HG02763 (cell line): ENCODE data around the gene PRKCA.
"Not testable (repeated sequence)": the region's sequence is repeated elsewhere in the genome, so short reads cannot be mapped to it uniquely, and the experiment has no call there.

Experiments
- ATAC-seq: cut with Tn5 transposase; IDR thresholded peaks from one replicate; pipeline ENCODE4 v1.9.1; 2021; ENCODE audit warnings: mild to moderate bottlenecking, moderate library complexity; ENCODE audit not compliant: unreplicated experiment

The PRKCA gene

DNA sequence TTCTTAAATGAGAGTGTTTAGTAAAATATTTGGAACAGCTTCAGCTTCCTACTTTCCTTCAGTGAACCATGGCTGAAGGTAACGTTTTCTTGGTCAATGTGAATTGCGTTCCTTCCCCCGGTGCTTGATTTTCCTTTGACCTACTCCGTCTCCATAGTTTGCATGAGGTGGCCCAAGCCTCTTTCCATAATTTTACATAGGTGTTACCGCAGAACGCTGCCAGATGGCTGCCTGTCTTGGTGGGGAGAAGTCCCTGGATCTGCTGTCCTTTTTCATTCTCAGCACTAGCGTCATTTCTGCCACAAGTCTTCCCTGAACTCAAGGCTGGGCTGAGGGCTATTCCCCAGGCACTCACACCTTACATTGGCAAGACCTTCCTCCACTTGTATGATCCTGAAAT lies 178.4 kb downstream of the PRKCA start:
- no peak for ATAC-seq

DNA sequence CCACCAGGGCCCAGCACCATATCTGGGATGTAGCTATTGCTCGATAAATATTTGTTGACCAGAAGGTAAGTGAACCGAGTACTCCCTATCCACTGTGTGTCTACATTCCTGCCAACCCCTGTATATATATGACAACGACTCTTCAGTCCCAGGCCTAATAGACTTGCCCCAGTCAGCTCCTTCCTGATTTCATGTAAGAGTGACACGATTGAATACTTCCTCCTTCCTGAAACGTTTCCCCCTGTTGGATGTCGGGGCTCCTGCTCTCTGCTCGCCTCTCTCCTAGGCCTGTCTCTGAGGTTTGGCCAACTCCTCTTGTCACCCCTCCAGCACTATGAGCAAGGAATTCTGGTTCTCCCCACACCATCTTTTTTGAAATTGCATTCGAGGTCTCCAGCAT lies 178.9 kb downstream of the PRKCA start:
- no peak for ATAC-seq

DNA sequence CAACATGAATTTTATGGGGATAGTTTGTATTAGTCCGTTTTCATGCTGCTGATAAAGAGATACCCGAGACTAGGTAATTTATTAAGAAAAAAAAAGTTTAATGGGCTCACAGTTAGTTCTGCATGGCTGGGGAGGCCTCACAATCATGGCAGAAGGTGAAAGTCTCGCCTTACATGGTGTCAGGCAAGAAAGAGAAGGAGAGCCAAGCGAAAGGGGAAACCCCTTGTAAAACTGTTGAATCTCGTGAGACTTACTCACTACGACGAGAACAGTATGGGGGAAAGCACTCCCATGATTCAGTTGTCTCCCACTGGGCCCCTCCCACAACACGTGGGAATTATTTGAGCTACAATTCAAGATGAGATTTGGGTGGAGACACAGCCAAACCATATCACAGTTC lies 181.5 kb downstream of the PRKCA start:
- ATAC-seq: no peak

DNA sequence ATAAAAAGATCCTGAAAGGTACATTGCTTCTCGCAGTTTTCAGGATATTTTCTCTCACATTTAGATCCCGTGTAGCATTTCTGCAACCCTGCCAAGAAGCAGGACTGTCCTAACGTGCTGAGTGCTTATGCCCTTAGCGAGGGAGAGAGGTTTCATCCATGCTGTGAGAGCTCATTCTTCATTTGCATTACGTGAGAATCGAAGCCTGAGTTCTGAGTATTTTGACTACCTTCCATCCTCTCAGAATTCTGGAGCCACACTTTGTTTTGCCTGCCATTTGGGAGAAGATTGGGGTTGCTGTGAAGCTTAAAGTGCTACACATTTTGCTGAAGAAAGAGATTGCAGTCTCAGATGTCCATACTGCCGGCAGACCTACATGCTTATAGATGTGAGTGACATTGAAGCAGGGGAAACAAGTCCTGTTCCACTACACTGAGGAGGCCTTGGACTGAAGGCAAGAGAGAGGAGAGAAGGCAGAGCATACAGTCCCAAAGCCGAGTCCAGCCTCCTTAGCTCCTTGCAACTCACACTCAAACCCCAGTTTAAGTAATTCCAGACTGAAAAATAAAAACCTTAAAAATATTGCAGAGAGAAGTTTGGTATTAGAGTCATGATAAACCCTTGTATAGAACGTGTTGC lies 183.0 kb downstream of the PRKCA start:
- ATAC-seq: no peak

DNA sequence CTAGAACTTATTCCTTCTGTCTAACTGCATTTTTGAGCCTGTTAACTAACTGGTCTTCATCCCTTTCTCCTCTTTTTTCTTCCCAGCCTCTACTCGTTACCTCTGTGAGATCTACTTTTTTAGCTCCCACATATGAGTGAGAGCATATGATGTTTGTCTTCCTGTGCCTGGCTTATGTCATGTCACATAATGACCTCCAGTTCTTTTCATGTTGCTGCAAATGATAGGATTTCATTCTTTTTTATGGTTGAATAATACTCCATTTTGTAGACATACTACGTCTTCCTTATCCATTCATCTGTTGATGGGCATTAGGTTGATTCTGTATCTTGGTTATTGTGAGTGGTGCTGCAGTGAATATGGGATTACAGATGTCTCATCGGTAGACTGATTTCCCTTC lies 184.7 kb downstream of the PRKCA start:
- no peak for ATAC-seq

DNA sequence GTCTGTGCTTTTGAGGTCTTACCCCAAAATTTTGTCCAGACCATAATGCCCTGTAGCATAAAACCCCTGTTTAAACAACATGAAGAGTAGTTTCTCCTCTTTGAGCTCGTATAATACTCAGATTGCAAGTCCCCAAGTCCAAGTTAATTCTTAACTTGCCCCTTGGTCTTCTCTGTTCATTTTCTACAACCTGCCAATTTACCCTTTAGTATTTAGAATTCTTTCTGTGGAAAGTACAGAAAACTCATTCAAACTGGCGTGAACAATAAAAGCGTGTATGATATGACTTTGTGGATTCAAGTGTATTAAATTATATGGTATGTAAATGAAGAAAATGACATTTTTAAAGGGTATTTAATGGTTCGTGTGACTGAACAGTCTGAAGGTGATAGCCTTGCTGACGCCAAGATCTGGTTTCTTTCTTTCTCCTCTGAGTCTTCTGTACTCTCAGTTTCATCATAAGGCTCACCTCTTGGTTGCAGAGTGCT lies 185.6 kb downstream of the PRKCA start:
- ATAC-seq: no peak

DNA sequence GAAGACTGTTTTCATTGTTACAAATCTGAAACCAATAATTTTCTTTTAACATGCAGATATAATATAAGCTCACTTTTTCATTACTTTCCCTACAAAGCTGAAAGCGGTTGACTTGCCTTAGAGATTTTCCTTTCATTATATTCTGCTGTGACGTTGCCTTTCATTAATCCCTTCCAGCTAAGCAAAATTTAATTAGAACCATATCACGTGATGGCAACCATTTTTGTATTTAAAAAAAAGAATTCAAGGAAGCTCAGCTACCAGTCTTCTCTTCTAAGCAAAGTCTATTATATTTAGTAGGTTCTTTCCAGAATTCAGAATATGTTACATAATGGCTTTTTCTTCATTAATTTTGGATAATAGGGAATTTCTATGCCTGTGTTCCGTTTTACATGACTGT lies 186.5 kb downstream of the PRKCA start:
- no peak for ATAC-seq

DNA sequence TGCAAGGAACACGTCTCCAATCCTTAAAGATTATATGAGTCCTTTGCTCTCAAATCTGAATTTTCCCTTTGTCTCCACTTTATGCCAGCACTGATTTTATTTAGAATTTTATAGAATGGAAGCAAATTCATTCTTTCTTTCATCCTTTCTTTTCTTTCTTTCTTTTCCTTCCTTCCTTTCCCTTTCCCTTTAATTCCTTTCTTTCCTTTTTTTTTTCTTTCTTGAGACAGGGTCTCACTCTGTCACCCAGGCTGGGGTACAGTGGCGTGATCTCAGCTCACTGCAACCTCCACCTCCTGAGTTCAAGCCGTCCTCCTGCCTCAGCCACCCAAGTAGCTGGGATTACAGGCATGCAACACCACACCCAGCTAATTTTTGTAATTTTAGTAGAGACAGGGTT lies 187.2 kb downstream of the PRKCA start:
- not testable (repeated sequence) for ATAC-seq

DNA sequence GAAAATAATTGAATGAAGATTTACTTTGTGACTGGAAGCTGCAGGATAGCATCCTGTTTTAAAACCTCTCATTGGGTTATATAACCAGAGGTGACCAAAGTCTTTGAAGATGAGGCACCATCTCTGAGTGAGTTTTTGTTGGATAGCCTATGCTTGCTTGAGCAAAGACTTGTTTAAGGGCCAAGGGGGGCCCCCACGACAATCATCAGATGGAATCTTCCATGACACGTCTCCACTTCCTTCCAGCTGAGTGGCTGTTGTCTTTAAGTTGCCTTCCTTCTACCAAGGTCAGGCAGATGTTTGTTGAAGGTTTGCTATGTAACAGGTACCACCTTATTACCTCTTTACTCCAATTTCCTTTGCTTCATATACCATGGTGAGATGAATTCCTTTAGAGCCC lies 188.8 kb downstream of the PRKCA start:
- ATAC-seq: no peak

DNA sequence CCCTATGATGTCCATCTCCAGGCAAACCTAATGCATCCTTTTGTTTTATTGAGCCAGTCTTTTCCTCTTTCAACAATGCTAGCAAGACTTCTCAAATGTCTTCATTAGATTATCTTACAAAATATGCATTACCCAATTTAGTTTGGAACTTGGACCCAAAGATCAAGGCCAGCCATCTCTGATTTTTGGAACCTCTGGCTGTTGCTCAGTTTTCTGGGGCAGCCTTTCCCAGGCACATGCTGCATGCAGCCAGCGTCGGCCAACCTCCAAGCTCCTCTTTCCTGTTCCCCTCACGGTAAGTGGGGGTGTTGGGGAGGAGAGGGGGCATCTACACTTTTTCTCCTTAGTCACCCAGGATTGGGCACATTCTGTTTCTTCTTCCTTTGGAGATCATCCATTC lies 189.3 kb downstream of the PRKCA start:
- no peak for ATAC-seq

DNA sequence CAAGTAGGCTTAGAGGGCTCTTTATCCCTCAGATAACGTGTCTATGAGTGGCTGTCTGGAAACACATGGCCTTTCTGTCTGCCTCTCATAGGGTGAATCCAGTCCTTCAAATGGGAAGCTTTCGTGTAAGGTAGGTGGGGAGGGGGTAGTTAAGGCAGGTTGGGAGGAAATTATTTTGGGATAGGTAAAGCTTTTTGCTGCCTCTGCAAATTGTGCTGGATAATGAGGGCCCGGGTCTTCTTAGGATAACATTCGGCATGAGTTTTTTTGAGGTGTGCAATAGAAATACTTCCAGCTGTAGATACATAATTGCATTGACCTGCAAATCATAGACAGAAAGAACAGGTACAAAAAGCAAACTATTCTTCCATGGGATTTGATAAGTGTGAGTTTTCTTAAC lies 189.7 kb downstream of the PRKCA start:
- ATAC-seq: no peak

DNA sequence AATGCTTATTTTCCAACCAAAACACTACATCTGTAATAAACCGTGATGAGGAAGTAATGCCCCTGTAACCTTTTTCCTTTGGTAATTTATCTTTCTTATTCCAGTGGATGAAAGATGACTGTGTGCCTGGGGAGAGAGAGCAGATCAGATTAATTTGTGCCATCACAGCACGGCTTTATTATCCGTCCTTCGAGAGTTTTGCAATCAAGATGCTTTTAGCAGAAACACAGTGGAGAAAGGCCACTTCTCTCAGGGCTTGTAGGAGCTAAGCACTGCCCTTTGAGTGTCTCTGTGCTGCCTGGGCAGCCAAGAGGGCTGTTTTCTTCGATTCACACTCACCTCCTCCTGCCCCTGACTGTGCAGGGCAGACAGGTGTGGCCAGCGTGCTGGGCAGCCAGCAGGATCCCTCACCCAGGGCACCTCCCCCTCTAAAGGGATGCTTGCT lies 190.2 kb downstream of the PRKCA start:
- no peak for ATAC-seq

DNA sequence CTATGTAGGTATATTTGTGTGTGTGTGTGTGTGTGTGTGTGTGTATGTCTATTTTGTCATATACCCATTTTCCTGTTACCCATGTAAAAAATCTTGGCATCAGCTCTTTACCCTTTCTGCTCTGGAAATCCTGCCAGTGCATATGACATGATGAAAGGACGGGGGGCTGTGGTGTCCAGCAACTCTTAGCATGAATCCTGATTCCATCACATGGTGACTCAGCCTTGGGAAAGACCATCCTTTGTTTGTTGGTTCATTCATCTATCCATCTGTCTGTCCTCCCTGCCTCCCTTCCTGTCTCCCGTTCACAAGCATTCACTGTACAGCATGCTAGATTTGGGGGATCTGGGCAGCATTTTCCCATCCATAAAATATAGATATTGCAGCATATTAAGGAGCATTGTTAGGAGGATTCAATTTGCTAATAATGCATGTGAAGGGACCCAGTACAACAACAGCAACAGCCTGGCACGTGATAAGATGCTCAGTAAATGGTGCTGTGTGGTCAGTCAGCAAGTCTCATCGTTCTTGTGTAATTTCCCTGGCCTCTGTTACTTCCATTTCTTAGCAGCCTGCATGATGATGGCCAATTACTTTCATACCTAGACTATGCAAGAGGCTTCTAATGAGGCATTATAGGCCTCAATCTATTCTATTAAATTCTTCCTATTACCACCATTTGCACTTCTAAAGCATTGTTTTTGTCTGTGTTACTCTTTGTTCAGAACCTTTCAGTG lies 191.0 kb downstream of the PRKCA start:
- ATAC-seq: no peak

DNA sequence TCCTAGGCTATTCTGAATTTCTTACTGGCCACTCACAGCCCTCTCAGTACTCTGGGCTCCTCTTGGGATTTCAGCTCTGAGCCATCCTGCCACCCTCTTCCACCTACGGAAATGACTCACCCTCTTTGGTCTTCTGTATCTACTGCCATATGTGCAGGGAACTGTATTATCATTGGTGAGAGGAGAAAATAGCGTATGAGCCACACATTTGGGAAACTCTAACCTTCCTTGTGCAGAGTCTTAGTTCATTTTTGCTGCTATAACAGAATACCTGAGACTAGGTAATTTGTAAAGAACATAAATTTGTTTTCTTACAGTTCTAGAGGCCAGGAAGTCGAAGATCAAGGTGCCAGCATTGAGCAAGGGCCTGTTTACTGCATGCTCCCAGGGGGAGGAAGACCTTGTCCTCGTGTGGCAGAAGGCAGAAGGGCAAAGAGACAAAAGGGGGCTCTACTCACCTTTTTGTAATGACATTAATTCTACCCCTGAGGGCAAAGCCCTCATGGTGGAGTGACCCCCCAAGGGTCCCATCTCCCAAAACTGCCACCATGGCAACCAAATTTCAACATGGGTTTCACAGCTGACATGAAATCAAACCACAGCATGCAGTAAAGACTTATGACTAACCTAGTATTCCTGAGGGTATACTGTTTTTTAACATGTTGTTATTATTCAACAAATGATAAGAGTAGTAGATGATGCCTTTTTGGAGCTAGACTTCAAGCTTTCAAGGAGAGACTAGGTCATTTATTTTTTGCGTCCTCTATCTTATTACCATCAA lies 191.8 kb downstream of the PRKCA start:
- no peak for ATAC-seq

DNA sequence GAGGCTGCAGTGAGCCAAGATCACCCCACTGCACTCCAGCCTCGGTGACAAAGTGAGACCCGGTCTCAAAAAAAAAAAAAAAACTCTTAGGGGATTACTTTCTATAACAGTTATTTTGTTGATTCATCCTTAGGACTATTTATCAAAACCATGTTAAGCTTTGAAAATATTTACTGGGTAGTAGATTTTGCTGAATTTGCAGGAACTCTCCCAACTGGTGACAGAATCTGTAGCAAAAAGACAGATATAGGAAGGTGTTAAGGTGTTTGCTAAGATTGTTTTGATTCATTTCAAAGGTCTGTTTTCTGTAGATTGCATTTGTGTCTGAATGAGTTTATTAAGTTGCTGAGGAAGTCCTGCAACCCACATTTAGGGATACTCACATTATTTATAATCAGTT lies 192.6 kb downstream of the PRKCA start:
- ATAC-seq: no peak

DNA sequence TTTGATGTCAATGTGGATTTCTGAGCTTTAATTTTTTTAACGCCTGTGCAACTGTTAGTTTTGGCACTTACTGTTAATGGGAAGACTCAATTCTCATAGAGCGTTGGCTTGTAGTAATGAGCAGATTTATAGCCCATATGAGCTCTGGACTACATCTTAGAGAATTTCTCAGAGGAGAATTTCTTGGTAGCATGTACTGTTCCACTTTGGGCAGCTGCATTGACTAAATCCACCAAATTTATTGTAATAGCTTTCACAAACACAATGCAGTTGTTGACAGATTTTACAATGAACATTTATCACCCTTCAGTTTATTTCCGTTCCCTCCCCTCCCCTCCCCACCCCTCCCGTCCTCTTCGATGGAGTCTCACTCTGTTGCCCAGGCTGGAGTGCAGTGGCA lies 193.9 kb downstream of the PRKCA start:
- no peak for ATAC-seq

DNA sequence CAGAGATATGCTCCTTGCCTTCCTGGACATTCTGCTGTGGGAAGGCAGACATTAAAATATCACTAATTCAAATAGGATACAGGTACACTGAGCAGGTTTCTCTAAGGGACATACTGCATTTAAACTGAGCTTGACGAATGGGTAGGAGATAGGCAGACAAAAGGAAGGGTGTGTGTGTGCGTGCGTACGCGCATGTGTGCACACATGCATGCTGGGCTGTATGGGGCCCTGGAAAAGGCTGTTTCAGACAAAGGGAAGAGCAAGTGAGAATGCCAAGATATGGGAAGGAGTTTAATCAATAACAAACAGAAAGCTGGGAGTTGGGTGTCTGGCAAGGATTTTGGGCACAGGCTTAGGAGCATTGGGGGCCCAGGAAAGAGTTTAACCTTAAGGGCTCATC lies 196.2 kb downstream of the PRKCA start:
- ATAC-seq: no peak

DNA sequence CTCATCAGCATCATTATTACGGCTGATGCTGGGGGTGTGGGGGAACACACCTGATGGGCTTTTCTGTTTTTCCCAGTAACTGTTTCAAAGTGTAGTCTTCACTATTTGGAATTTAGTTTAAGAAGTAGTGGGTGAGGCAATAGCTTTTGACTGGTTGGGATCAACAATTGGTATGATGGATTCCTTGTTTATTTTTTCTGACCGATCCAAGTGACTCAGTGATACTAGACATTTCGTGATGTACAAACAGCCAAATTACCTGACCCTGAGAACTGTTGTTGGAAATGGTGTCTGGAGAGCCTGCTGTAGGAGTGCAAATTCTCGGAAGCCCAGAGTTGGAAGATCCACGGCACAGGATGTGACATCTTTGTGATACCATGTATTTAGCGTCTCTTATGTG lies 204.2 kb downstream of the PRKCA start:
- ATAC-seq: no peak

DNA sequence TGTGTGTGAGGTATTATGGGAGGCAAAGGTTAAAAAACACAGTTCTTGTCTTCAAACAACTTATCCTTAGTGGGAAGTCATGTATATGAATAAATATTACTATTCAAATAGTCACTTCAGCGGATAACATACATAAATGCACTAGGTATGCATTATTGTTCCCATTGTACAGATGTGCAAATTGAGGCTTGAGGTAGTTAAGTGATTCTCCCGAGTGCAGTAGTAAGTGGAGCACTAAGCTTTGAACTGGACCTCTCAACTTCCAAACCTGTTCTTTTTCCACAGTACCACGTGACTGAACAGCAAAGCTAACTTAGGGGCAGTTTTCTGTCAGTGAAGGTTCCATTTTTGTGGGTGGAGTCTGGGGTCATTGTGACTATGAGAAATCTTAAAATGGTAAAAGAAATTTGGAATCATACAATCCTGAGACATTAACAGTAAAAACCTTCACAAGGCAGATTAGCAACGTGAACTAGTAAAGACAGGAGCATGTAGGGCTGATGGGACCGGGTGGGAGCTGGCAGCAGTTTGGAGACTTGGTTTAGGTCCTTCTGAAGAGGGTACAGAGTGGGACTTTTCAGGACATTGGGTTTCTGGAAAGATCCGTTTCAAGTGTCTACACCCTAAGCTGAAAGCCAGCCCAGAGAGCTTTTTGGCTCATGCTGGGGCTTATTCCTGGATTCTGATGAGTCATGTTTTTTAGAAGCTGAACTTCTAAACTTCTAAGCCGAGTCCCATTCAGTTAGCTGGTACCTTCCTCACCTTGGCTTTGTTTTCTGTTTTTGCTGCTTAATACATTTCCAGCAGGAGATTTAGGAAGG lies 204.9 kb downstream of the PRKCA start:
- ATAC-seq: no peak

DNA sequence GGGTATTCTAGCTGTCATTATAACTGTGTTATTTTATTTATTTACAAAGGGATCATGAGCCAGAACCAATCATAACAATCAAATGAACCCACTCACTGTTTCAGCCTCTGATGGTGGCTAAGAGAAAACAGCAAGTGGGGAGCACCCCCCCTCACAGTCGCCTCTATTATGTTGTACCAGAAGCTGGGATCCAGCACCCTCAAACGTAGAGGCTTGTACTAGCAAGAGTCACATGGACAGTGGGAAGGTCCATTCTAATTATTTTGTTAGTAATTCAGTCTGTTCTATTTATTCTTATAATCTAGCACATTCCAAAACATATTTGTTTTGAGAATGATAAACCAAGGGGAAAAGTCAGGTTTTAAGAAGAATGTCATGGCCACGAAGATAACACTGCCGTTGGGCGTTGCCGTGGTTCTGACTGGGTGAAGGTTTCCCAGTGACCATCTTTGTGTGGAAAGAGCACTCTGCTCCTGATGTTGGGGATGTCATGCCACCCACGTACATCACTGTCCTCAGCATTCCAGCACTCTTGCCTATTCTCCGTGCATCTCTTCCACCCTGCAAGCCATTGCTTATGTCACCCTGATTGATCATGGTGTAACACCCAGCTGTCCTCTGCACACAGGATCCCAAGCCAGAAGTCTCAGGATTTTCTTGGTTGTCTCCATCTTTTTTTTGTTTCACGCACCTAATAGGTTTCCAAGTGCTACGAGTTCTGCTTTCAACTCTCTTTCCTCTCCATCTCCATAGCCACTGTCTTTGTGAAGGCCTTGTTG lies 205.8 kb downstream of the PRKCA start:
- no peak for ATAC-seq
